OCI-LY7 (cell line): Measurements from ENCODE around the gene ELN. TPM values are rescaled to one million over a fixed set of nuclear protein-coding genes. Genes with fewer than 3 reads are reported as not detected.
A peak's percentile ranks its signal among the peaks of the same experiment; 100 is the strongest.

ENCODE experiments used
- BruUV-seq: library from RNA; stranded (reverse); fragments of 400-500 nt; replicated peaks from 2 replicates; lab custom pipeline; 2021; lab: Mats Ljungman, UMichigan
- CTCF ChIA-PET: fragments of 300-600 bp; sonication (Branson Sonifier 250); formaldehyde crosslinking; loops from one replicate; lab custom pipeline; 2022; ENCODE audit warnings: antibody characterized with exemption; ENCODE audit not compliant: unreplicated experiment; lab: Charles Lee
- POLR2A ChIA-PET: fragments of 300-600 bp; sonication (Branson Sonifier 250); formaldehyde crosslinking; loops from one replicate; lab custom pipeline; 2022; ENCODE audit warnings: antibody characterized with exemption; lab: Charles Lee
- DNase-seq: peaks from one replicate; pipeline ENCODE4 v3.0.0-alpha.2; 2015; ENCODE audit warnings: low spot score
- H2AFZ ChIP-seq: fragments of 200-600 bp; sonication (generic), shearing (Covaris generic); 2 replicates; pipeline ENCODE4 v1.6.1; 2014; ENCODE audit warnings: mild to moderate bottlenecking, antibody characterized with exemption, low read length, moderate library complexity
- H3K27ac ChIP-seq: fragments of 200-600 bp; sonication (generic); 2 replicates; pipeline ENCODE4 v1.5.1; 2014; ENCODE audit warnings: mixed run types, low read depth, mild to moderate bottlenecking, moderate library complexity, low read length, inconsistent platforms; ENCODE audit not compliant: poor library complexity, severe bottlenecking
- H3K36me3 ChIP-seq: fragments of 200-600 bp; sonication (generic); 2 replicates; pipeline ENCODE4 v1.6.1; 2014; ENCODE audit warnings: mild to moderate bottlenecking, antibody characterized with exemption, low read length, moderate library complexity, mixed read lengths; ENCODE audit not compliant: insufficient read depth
- H3K4me1 ChIP-seq: fragments of 200-600 bp; sonication (generic); 2 replicates; pipeline ENCODE4 v1.5.1; 2014; ENCODE audit warnings: mild to moderate bottlenecking, low read length; ENCODE audit not compliant: insufficient read depth, poor library complexity, severe bottlenecking
- H3K4me2 ChIP-seq: fragments of 200-600 bp; sonication (generic); 2 replicates; pipeline ENCODE4 v1.6.1; 2014; ENCODE audit warnings: mild to moderate bottlenecking, low read length
- H3K4me3 ChIP-seq: fragments of 200-600 bp; sonication (generic); 2 replicates; pipeline ENCODE4 v1.5.1; 2014; ENCODE audit warnings: mild to moderate bottlenecking, low read depth, low read length; ENCODE audit not compliant: poor library complexity, severe bottlenecking
- H3K79me2 ChIP-seq: fragments of 200-600 bp; sonication (generic); 2 replicates; pipeline ENCODE4 v1.6.1; 2016; ENCODE audit warnings: low read depth, mild to moderate bottlenecking, low read length, moderate library complexity, mixed read lengths; ENCODE audit not compliant: insufficient read depth
- H3K9me2 ChIP-seq: fragments of 200-600 bp; sonication (generic); 2 replicates; pipeline ENCODE4 v1.6.1; 2016; ENCODE audit warnings: mild to moderate bottlenecking, low read length, mixed read lengths; ENCODE audit not compliant: insufficient read depth
- H3K9me3 ChIP-seq: fragments of 200-600 bp; sonication (generic); 2 replicates; pipeline ENCODE4 v1.6.1; 2014; ENCODE audit warnings: mild to moderate bottlenecking, mixed run types, low read length, mixed read lengths
- H4K20me1 ChIP-seq: fragments of 200-600 bp; sonication (generic); 2 replicates; pipeline ENCODE4 v1.6.1; 2014; ENCODE audit warnings: mild to moderate bottlenecking, antibody characterized with exemption, low read length, moderate library complexity, mixed read lengths; ENCODE audit not compliant: insufficient read depth
- CTCF ChIP-seq: fragments of 200-600 bp; sonication (generic); conservative IDR thresholded peaks from 2 replicates; pipeline ENCODE4 v1.5.1; 2014; ENCODE audit warnings: mild to moderate bottlenecking, antibody characterized with exemption, low read length, moderate library complexity, mixed read lengths
- EZH2phosphoT487 ChIP-seq: fragments of 200-600 bp; sonication (generic); IDR thresholded peaks from 2 replicates; pipeline ENCODE4 v1.6.1; 2018; ENCODE audit warnings: low read depth, borderline replicate concordance, mild to moderate bottlenecking, mixed run types, antibody characterized with exemption, low read length, moderate library complexity, mixed read lengths
- intact Hi-C: fragments of 100-400 bp; cut with micrococcal nuclease; formaldehyde crosslinking; loops from one replicate; pipeline ENCODE4 v1.10.0; 2022; ENCODE audit not compliant: unreplicated experiment
- total RNA-seq, 2 experiments: library from RNA; depleted of rRNA in 1 of 2; stranded (reverse); fragments of >200 nt in 1 of 2; shearing (Covaris generic) in 1 of 2; gene quantifications; 2 replicates each; pipeline ENCODE4 v1.2.3, GENCODE V29; 2014 to 2022

The ELN gene
- total RNA-seq, 2 experiments from 2014 or later = not detected

DNA sequence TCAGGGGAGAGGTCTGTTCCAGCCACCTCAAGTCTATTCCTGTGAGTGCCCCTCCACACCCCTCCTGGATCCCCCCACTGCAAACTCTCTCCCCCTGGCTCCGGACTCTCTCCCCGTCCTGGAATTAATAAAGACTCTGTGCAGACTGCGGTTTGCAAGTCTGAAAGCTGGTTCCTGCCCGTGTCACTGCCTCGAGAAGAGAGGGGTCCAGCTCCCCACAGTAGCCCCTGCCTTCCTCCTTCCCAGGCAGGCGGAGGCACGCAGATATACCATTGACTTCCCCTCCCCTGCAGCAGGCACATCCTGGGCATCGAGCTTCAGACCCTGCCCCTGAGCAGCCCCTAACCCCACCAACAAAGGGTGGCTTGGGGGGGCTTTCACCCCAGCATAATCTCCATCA, 2.2 kb upstream of the ELN start:
- Histone ChIP-seq H3K4me2 (no peak overlapping the region), H3K27ac (no peak overlapping the region), H3K79me2 (no peaks in the 10 kb centered on the region), H2AFZ (no peak overlapping the region), H3K4me1 (no peaks in the 10 kb centered on the region), H3K9me2 (no peaks in the 10 kb centered on the region), H4K20me1 (no peaks in the 10 kb centered on the region), H3K9me3 (no peaks in the 10 kb centered on the region), H3K4me3 (no peak overlapping the region), H3K36me3 (no peaks in the 10 kb centered on the region)
- TF ChIP-seq EZH2phosphoT487 (no peak), CTCF (no peak)
- no peak for DNase-seq
- ChIA-PET CTCF (no interaction called here), POLR2A (no interaction called here)
- BruUV-seq = no TSS peak
- intact Hi-C loops = no loop called here

DNA sequence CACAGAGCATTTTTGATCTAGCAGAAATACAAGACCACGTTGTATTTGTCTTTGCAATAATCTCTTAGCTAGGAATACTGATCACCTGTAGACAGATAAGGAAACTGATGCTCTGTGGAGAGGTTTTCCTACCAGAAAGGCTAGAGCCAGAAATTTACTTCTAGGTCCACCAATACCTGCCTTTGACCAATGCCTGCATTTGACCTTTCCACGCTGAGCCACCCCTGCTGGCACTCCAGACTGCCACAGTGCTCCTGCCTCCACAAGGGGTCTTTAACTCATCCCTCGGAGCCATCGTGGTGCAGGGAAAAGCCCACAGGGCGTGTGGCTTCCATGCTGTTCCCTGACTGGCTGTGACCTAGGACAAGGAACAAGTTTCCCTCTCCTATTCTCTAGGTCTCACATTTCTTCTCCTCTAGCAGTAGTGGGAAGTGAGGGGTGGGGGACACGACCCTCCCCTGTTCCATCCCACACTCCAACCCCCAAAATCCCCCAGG, 1.5 kb upstream of the ELN start:
- CTCF ChIA-PET = interaction anchor here (0.6 to 1.0 kb wide), 2 partner anchors 162 to 374 kb away, joined by 3 read pairs; no protein-coding TSS in a partner anchor
- H3K4me3 ChIP-seq = no peak overlapping the region
- no peaks in the 10 kb centered on the region for H3K9me2 ChIP-seq
- no peaks in the 10 kb centered on the region for H3K79me2 ChIP-seq
- TF ChIP-seq CTCF (no peak), EZH2phosphoT487 (no peak)
- H2AFZ ChIP-seq = no peak overlapping the region
- POLR2A ChIA-PET = no interaction called here
- no peak for DNase-seq
- H3K9me3 ChIP-seq = no peaks in the 10 kb centered on the region
- no TSS peak for BruUV-seq
- H3K36me3 ChIP-seq = no peaks in the 10 kb centered on the region
- H3K4me1 ChIP-seq = no peaks in the 10 kb centered on the region
- no peak overlapping the region for H3K27ac ChIP-seq
- no peaks in the 10 kb centered on the region for H4K20me1 ChIP-seq
- intact Hi-C loops = no loop called here
- no peak overlapping the region for H3K4me2 ChIP-seq

- H3K9me2 ChIP-seq = no peaks in the 10 kb centered on the region
- no peaks in the 10 kb centered on the region for H3K36me3 ChIP-seq
- H3K27ac ChIP-seq = no peak overlapping the region
- H3K79me2 ChIP-seq = no peaks in the 10 kb centered on the region
- no peaks in the 10 kb centered on the region for H3K4me1 ChIP-seq
- peak; percentile 53 for DNase-seq
- no peaks in the 10 kb centered on the region for H4K20me1 ChIP-seq
- CTCF ChIA-PET = interaction anchor here (0.6 to 1.0 kb wide), 4 partner anchors 21 to 373 kb away, joined by 3 to 7 read pairs (median 3); no protein-coding TSS in a partner anchor
- no peak overlapping the region for H2AFZ ChIP-seq
- intact Hi-C loops = loop anchor here (1.0 kb wide), 1 partner anchor 161 kb away; no protein-coding TSS in a partner anchor
- no peaks in the 10 kb centered on the region for H3K9me3 ChIP-seq
- H3K4me2 ChIP-seq = no peak overlapping the region
- no peak overlapping the region for H3K4me3 ChIP-seq
- POLR2A ChIA-PET = no interaction called here
- TF ChIP-seq EZH2phosphoT487 = no peak
- peak; percentile 93 for TF ChIP-seq CTCF
- no TSS peak for BruUV-seq
Measured at GRCh38 chr7:74026903-74027682, 880 bp upstream of the ELN start.
